Rectal smooth muscle tissue (tissue), 1 donor: Measurements from ENCODE around the gene ADGRA1.
"Not testable (repeated sequence)": the region's sequence is repeated elsewhere in the genome, so short reads cannot be mapped to it uniquely, and the experiment has no call there.

Source experiments
- H3K27ac ChIP-seq: one replicate; pipeline ENCODE4 v1.7.0; 2013; ENCODE audit warnings: low read depth, low read length, inconsistent platforms
- H3K27me3 ChIP-seq: one replicate; pipeline ENCODE4 v1.7.0; 2013; ENCODE audit warnings: low read length; ENCODE audit not compliant: control insufficient read depth, insufficient read depth
- H3K36me3 ChIP-seq: one replicate; pipeline ENCODE4 v1.7.0; 2013; ENCODE audit warnings: low read length; ENCODE audit not compliant: control insufficient read depth, insufficient read depth
- H3K4me1 ChIP-seq: one replicate; pipeline ENCODE4 v1.7.0; 2013; ENCODE audit warnings: low read length; ENCODE audit not compliant: control insufficient read depth, insufficient read depth
- H3K4me3 ChIP-seq: one replicate; pipeline ENCODE4 v1.7.0; 2013; ENCODE audit warnings: low read length
- H3K9ac ChIP-seq: one replicate; pipeline ENCODE4 v1.7.0; 2013; ENCODE audit warnings: low read length

ADGRA1 gene

GRCh38 chr10:133167693-133168616 is 80.2 kb downstream of the ADGRA1 start:
- H3K9ac ChIP-seq = no peak overlapping the region
- no peak overlapping the region for H3K27ac ChIP-seq
- H3K27me3 ChIP-seq = peaks cover 2% of the 10 kb centered on the region
- H3K4me3 ChIP-seq = no peak overlapping the region
- no peaks in the 10 kb centered on the region for H3K4me1 ChIP-seq
- H3K36me3 ChIP-seq = no peaks in the 10 kb centered on the region

- Histone ChIP-seq H3K36me3 (no peaks in the 10 kb centered on the region), H3K4me3 (no peak overlapping the region), H3K27ac (no peak overlapping the region), H3K4me1 (no peaks in the 10 kb centered on the region), H3K27me3 (no peaks in the 10 kb centered on the region), H3K9ac (no peak overlapping the region)
Measured at GRCh38 chr10:133168617-133169031, 80.9 kb downstream of the ADGRA1 start.

- no peaks in the 10 kb centered on the region for H3K4me1 ChIP-seq
- H3K4me3 ChIP-seq = no peak overlapping the region
- H3K27me3 ChIP-seq = no peaks in the 10 kb centered on the region
- H3K36me3 ChIP-seq = no peaks in the 10 kb centered on the region
- H3K27ac ChIP-seq = no peak overlapping the region
- H3K9ac ChIP-seq = no peak overlapping the region
Measured at GRCh38 chr10:133169173-133169947, 81.6 kb downstream of the ADGRA1 start.

- Histone ChIP-seq H3K27ac (no peak overlapping the region), H3K9ac (no peak overlapping the region), H3K4me1 (no peaks in the 10 kb centered on the region), H3K36me3 (no peaks in the 10 kb centered on the region), H3K4me3 (no peak overlapping the region), H3K27me3 (no peaks in the 10 kb centered on the region)
Measured at GRCh38 chr10:133170092-133170491, 82.4 kb downstream of the ADGRA1 start.

- H3K36me3 ChIP-seq = no peaks in the 10 kb centered on the region
- no peaks in the 10 kb centered on the region for H3K4me1 ChIP-seq
- no peaks in the 10 kb centered on the region for H3K27me3 ChIP-seq
- no peak overlapping the region for H3K9ac ChIP-seq
- H3K4me3 ChIP-seq = no peak overlapping the region
- no peak overlapping the region for H3K27ac ChIP-seq
Measured at GRCh38 chr10:133173860-133174640, 86.3 kb downstream of the ADGRA1 start.

GRCh38 chr10:133174689-133175263 is 87.1 kb downstream of the ADGRA1 start:
- no peaks in the 10 kb centered on the region for H3K36me3 ChIP-seq
- no peak overlapping the region for H3K9ac ChIP-seq
- H3K27me3 ChIP-seq = no peaks in the 10 kb centered on the region
- H3K27ac ChIP-seq = no peak overlapping the region
- no peak overlapping the region for H3K4me3 ChIP-seq
- no peaks in the 10 kb centered on the region for H3K4me1 ChIP-seq

GRCh38 chr10:133175624-133176023 is 87.9 kb downstream of the ADGRA1 start:
- H3K4me1 ChIP-seq, H3K9ac ChIP-seq, H3K36me3 ChIP-seq, H3K27ac ChIP-seq, H3K27me3 ChIP-seq, H3K4me3 ChIP-seq: not testable (repeated sequence)

- Histone ChIP-seq H3K9ac (no peak overlapping the region), H3K36me3 (no peaks in the 10 kb centered on the region), H3K27me3 (no peaks in the 10 kb centered on the region)
Measured at GRCh38 chr10:133176546-133176945, 88.8 kb downstream of the ADGRA1 start.

GRCh38 chr10:133177380-133178157 is 89.8 kb downstream of the ADGRA1 start:
- H3K4me3 ChIP-seq = no peak overlapping the region
- H3K27me3 ChIP-seq = no peaks in the 10 kb centered on the region
- H3K27ac ChIP-seq = no peak overlapping the region
- H3K36me3 ChIP-seq = no peaks in the 10 kb centered on the region
- no peak overlapping the region for H3K9ac ChIP-seq
- no peaks in the 10 kb centered on the region for H3K4me1 ChIP-seq

More at GRCh38 chr10:133176546-133176945, 88.8 kb downstream of the ADGRA1 start:
- Histone ChIP-seq H3K4me3 (no peak overlapping the region), H3K4me1 (no peaks in the 10 kb centered on the region), H3K27ac (no peak overlapping the region)

GRCh38 chr10:133178357-133179127 is 90.8 kb downstream of the ADGRA1 start:
- Histone ChIP-seq H3K9ac (no peak overlapping the region), H3K27ac (no peak overlapping the region), H3K4me3 (no peak overlapping the region), H3K27me3 (no peaks in the 10 kb centered on the region), H3K36me3 (no peaks in the 10 kb centered on the region), H3K4me1 (no peaks in the 10 kb centered on the region)

GRCh38 chr10:133179128-133179520 is 91.4 kb downstream of the ADGRA1 start:
- Histone ChIP-seq H3K4me1 (no peaks in the 10 kb centered on the region), H3K4me3 (no peak overlapping the region), H3K36me3 (no peaks in the 10 kb centered on the region), H3K27ac (no peak overlapping the region), H3K9ac (no peak overlapping the region), H3K27me3 (no peaks in the 10 kb centered on the region)
